Measurements from ENCODE around the gene DSC3.

DSC3 gene

GRCh38 chr18:30992231-30992630, 50.3 kb downstream of the DSC3 start:
- TF ChIP-seq, protein P1, sequence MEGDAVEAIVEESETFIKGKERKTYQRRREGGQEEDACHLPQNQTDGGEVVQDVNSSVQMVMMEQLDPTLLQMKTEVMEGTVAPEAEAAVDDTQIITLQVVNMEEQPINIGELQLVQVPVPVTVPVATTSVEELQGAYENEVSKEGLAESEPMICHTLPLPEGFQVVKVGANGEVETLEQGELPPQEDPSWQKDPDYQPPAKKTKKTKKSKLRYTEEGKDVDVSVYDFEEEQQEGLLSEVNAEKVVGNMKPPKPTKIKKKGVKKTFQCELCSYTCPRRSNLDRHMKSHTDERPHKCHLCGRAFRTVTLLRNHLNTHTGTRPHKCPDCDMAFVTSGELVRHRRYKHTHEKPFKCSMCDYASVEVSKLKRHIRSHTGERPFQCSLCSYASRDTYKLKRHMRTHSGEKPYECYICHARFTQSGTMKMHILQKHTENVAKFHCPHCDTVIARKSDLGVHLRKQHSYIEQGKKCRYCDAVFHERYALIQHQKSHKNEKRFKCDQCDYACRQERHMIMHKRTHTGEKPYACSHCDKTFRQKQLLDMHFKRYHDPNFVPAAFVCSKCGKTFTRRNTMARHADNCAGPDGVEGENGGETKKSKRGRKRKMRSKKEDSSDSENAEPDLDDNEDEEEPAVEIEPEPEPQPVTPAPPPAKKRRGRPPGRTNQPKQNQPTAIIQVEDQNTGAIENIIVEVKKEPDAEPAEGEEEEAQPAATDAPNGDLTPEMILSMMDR (IDR thresholded peaks at IDR 0.05; ENCODE audit: control insufficient read depth, extremely low read depth, insufficient read depth) = no peak
- no peak overlapping the region for H3K4me3 ChIP-seq (ENCODE audit: low read depth, low read length)
- DNase-seq (ENCODE audit: low read depth) = no peak

- H3K4me3 ChIP-seq (ENCODE audit: low read depth, low read length) = no peak overlapping the region
- TF ChIP-seq, protein P1 (IDR thresholded peaks at IDR 0.05; ENCODE audit: control insufficient read depth, extremely low read depth, insufficient read depth) = no peak
- no peak for DNase-seq (ENCODE audit: low read depth)
These were observed 51.1 kb downstream of the DSC3 start for GRCh38 chr18:30991397-30991796.

DNA sequence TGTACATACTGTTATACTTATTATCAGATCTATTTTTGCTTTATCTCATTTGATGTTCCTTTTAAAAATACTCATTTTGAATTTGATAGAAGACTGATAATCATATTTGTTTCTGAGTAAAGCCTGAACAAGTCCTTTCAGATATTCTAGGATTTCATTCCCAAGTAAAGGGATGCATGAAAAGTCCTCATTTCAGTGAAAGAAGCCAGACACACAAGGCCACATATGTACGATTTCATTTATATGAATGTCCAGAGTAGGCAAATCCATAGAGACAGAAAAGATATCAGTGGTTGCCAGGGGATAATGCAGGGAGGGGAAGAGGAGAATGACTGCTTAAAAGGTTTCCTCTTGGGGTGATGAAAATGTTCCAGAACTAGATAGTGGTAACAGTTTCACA, 53.4 kb downstream of the DSC3 start:
- TF ChIP-seq, protein P1 (IDR thresholded peaks at IDR 0.05; ENCODE audit: control insufficient read depth, extremely low read depth, insufficient read depth) = no peak
- no peak for DNase-seq (ENCODE audit: low read depth)
- no peak overlapping the region for H3K4me3 ChIP-seq (ENCODE audit: low read depth, low read length)

DNA sequence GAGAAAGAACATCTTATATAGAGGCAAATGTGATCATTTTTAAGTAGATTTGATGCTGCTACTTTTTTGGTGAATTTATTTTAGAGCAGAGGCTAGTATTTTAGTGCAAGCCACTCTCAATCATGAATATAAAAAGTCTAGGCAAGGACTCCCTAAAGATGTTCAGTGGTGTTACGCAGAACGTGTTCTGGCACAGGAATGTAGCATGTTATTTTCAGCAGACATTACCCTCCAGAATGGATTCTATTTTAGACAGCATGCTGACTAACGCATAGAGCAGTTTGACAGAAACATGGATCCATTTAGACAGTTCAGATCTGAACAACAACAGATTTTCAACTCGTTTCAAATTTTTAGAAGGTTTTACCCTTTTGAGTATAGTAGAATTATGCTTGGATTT, 54.1 kb downstream of the DSC3 start:
- H3K4me3 ChIP-seq (ENCODE audit: low read depth, low read length) = no peak overlapping the region
- no peak for DNase-seq (ENCODE audit: low read depth)
- TF ChIP-seq, protein P1 (IDR thresholded peaks at IDR 0.05; ENCODE audit: control insufficient read depth, extremely low read depth, insufficient read depth) = no peak

GRCh38 chr18:30987467-30988241, 54.9 kb downstream of the DSC3 start:
- TF ChIP-seq, protein P1 (IDR thresholded peaks at IDR 0.05; ENCODE audit: control insufficient read depth, extremely low read depth, insufficient read depth) = no peak
- no peak for DNase-seq (ENCODE audit: low read depth)
- no peak overlapping the region for H3K4me3 ChIP-seq (ENCODE audit: low read depth, low read length)

DNA sequence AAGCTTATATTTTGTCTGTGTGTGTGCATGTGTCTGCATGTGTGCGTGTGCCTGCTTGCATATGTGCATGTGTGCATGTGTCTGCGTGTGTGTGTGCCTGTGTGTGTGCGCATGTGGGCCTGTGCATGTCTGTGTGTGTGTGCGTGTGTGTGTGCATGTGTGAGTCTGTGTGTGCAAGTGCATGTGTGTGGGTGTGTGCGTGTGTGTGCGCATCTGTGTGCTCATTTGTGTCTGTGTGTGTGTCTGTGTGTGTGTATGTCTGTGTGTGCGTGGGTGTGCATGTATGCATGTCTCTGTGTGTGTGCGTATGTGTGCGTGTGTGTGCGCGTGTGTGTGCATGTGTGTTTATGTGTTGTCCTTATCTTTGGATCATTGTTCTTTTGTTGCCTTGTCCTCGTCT, 56.8 kb downstream of the DSC3 start:
- TF ChIP-seq, protein P1 (IDR thresholded peaks at IDR 0.05; ENCODE audit: control insufficient read depth, extremely low read depth, insufficient read depth) = no peak
- no peak for DNase-seq (ENCODE audit: low read depth)
- no peak overlapping the region for H3K4me3 ChIP-seq (ENCODE audit: low read depth, low read length)

Data from LNCaP clone FGC (cell line).